SK-N-SH (cell line): ENCODE results near the gene CELF4. TPM values are rescaled to one million over a fixed set of nuclear protein-coding genes. Genes with fewer than 3 reads are reported as not detected.

Experiments used
- CTCF ChIA-PET: fragments of 300-600, 350-600 bp; formaldehyde crosslinking; extraction: SDS; loops from one replicate; lab custom pipeline; 2021; lab: Yijun Ruan, JAX
- POLR2A ChIA-PET: fragments of 350-600 bp; sonication (Branson Sonifier 250); formaldehyde crosslinking; extraction: SDS; loops from one replicate; lab custom pipeline; 2020; ENCODE audit warnings: antibody characterized with exemption, inconsistent platforms; lab: Yijun Ruan, JAX
- DNase-seq: peaks from one replicate; pipeline ENCODE4 v3.0.0; 2012
- H2AFZ ChIP-seq: fragments of 200-600 bp; sonication (generic); 2 replicates; pipeline ENCODE4 v1.8.1; 2016; ENCODE audit warnings: antibody characterized with exemption, mild to moderate bottlenecking, low read depth
- H3F3A ChIP-seq: fragments of 200-600 bp; sonication (generic); replicated peaks from 2 replicates; pipeline ENCODE3; 2016; ENCODE audit warnings: antibody characterized with exemption, mild to moderate bottlenecking; ENCODE audit not compliant: insufficient read depth
- H3K27ac ChIP-seq, 2 experiments: fragments of 200-500 bp in 1 of 2; fragments of 200-600 bp in 1 of 2; sonication (Bioruptor generic) in 1 of 2; sonication (generic), shearing (Covaris generic) in 1 of 2; 2 replicates each; pipeline versions ENCODE4 v1.5.1 to v1.6.1; 2014 to 2016; ENCODE audit warnings: low read depth in 2 of 2, inconsistent platforms in 1 of 2, low read length in 1 of 2, mild to moderate bottlenecking in 1 of 2, mixed read lengths in 1 of 2
- H3K27me3 ChIP-seq: fragments of 200-600 bp; sonication (generic), shearing (Covaris generic); 2 replicates; pipeline ENCODE4 v1.6.1; 2016; ENCODE audit warnings: mixed run types; ENCODE audit not compliant: insufficient read depth
- H3K36me3 ChIP-seq, 2 experiments: fragments of 200-500 bp in 1 of 2; fragments of 200-600 bp in 1 of 2; sonication (Bioruptor generic) in 1 of 2; sonication (generic) in 1 of 2; replicated peaks in 1 of 2; 2 replicates each; pipeline versions ENCODE3 to v1.5.1; 2014 to 2016; ENCODE audit warnings: low read length in 1 of 2, mild to moderate bottlenecking in 1 of 2; ENCODE audit not compliant: insufficient read depth in 2 of 2, control insufficient read depth in 1 of 2
- H3K4me1 ChIP-seq, 2 experiments: fragments of 200-500 bp in 1 of 2; fragments of 200-600 bp in 1 of 2; sonication (Bioruptor generic) in 1 of 2; sonication (generic), shearing (Covaris generic) in 1 of 2; 2 replicates each; pipeline versions ENCODE4 v1.5.1 to v1.6.1; 2014 to 2016; ENCODE audit warnings: low read depth in 1 of 2, low read length in 1 of 2, mixed run types in 1 of 2; ENCODE audit not compliant: insufficient read depth in 2 of 2, control insufficient read depth in 1 of 2
- H3K4me2 ChIP-seq: fragments of 200-600 bp; sonication (generic), shearing (Covaris generic); 2 replicates; pipeline ENCODE4 v1.6.1; 2017; ENCODE audit warnings: mixed run types
- H3K4me3 ChIP-seq, 2 experiments: fragments of 200-500 bp in 1 of 2; fragments of 200-600 bp in 1 of 2; sonication (Bioruptor generic) in 1 of 2; sonication (generic), shearing (Covaris generic) in 1 of 2; 2 replicates each; pipeline versions ENCODE4 v1.5.1 to v1.8.1; 2014 to 2016; ENCODE audit warnings: low read depth in 2 of 2, inconsistent platforms in 1 of 2, low read length in 1 of 2, mild to moderate bottlenecking in 1 of 2, mixed read lengths in 1 of 2, moderate library complexity in 1 of 2
- H3K79me2 ChIP-seq: fragments of 200-600 bp; sonication (generic); 2 replicates; pipeline ENCODE4 v1.8.1; 2017; ENCODE audit warnings: mild to moderate bottlenecking; ENCODE audit not compliant: insufficient read depth
- H3K9ac ChIP-seq: fragments of 200-600 bp; sonication (generic); 2 replicates; pipeline ENCODE4 v1.6.1; 2017; ENCODE audit warnings: mixed run types
- H3K9me2 ChIP-seq: fragments of 200-600 bp; sonication (generic); 2 replicates; pipeline ENCODE4 v1.6.1; 2017; ENCODE audit warnings: mixed run types
- H3K9me3 ChIP-seq: fragments of 200-600 bp; sonication (generic); 2 replicates; pipeline ENCODE4 v1.6.1; 2017; ENCODE audit warnings: mixed run types, mild to moderate bottlenecking, moderate library complexity
- H4K20me1 ChIP-seq: fragments of 200-600 bp; sonication (generic); 2 replicates; pipeline ENCODE4 v1.6.1; 2017; ENCODE audit warnings: mild to moderate bottlenecking, mixed run types; ENCODE audit not compliant: insufficient read depth
- EP300 ChIP-seq, 2 experiments: IDR thresholded peaks; 2 replicates each; pipeline versions ENCODE4 v1.4.0 to v1.6.1; 2012; ENCODE audit warnings: borderline replicate concordance in 1 of 2, low read depth in 1 of 2, low read length in 1 of 2
- FOSL2 ChIP-seq: IDR thresholded peaks from 2 replicates; pipeline ENCODE4 v1.4.0; 2012; ENCODE audit warnings: low read depth, mild to moderate bottlenecking, moderate library complexity, borderline replicate concordance
- FOXJ3 ChIP-seq: sonication (generic); formaldehyde crosslinking; IDR thresholded peaks from 2 replicates; pipeline ENCODE4 v1.5.1; 2020; ENCODE audit warnings: mild to moderate bottlenecking, missing genetic modification reagents
- FOXM1 ChIP-seq: IDR thresholded peaks from 2 replicates; pipeline ENCODE4 v1.4.0; 2012; ENCODE audit warnings: low read depth, mild to moderate bottlenecking
- JUND ChIP-seq: IDR thresholded peaks from 2 replicates; pipeline ENCODE4 v1.4.0; 2012
- NFIC ChIP-seq: IDR thresholded peaks from 2 replicates; pipeline ENCODE4 v1.4.0; 2012; ENCODE audit warnings: borderline replicate concordance
- POLR2AphosphoS5 ChIP-seq: IDR thresholded peaks from 2 replicates; pipeline ENCODE4 v1.6.1; 2012; ENCODE audit warnings: low read depth, low read length
- RAD21 ChIP-seq: IDR thresholded peaks from 2 replicates; pipeline ENCODE4 v1.6.1; 2012; ENCODE audit warnings: mild to moderate bottlenecking, low read length
- RCOR1 ChIP-seq: fragments of 150-350 bp; IDR thresholded peaks from 2 replicates; pipeline ENCODE4 v1.6.1; 2017; ENCODE audit warnings: antibody characterized with exemption, low read length
- RXRA ChIP-seq: IDR thresholded peaks from 2 replicates; pipeline ENCODE4 v1.4.0; 2012; ENCODE audit warnings: low read depth, mild to moderate bottlenecking, borderline replicate concordance
- SMC3 ChIP-seq: IDR thresholded peaks from 2 replicates; pipeline ENCODE4 v1.6.1; 2012; ENCODE audit warnings: low read depth, low read length, improper control_type of control experiment
- WGBS: methylation state at CpG from one replicate; pipeline ENCODE4 v1.1.6; 2017; ENCODE audit warnings: low lambda C conversion rate; 5-methylcytosine and 5-hydroxymethylcytosine counted together
- polyA plus RNA-seq, 3 experiments: library from polyadenylated mRNA; depleted of rRNA; stranded (reverse); fragments of >200 nt; gene quantifications; 2 replicates each; pipeline ENCODE4 v1.2.3, GENCODE V29; 2012
- TF ChIP-seq, protein P1 (sequence below): IDR thresholded peaks from 2 replicates; pipeline ENCODE4 v1.4.0; 2012; ENCODE audit warnings: low read depth, borderline replicate concordance

Gene CELF4
- polyA plus RNA-seq, 1 of the 3 experiments (the other 2 are of a cell fraction), result 0.26 TPM

DNA sequence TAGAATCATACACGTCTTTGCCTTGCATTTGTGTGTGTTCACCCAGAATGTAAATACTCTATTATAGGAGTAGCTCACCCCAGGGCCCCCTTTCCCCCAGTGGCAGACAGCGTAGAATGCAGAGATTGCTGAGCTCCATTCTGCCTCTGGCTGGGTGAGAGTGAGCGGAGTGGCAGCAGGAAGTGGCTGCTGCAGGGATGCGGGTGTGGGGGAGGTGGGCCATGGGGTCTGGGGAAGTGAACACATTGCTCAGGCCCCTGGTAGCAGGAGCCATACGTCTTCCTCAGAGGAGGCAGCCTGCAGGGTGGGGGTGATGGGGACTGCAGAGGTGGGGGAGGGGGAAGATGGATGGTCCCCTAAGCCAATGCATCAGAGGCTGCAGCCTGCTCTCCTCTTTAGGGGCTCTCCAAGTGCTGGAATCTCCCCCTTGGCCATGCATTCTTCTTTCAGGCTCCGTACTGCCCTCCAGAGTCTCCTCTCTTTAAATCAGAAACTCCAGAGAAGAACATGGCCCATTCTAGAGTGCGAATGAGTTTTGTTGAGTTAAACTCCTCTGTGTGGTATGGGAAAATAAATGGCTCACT, 72.2 kb downstream of the CELF4 start:
- ChIA-PET POLR2A (no interaction called here), CTCF (no interaction called here)
- no peak overlapping the region for H3K27ac ChIP-seq
- no peak overlapping the region for H2AFZ ChIP-seq
- no peak overlapping the region for H3K9ac ChIP-seq
- no peaks in the 10 kb centered on the region for H3K27me3 ChIP-seq
- H3K9me2 ChIP-seq, result no peaks in the 10 kb centered on the region
- TF ChIP-seq POLR2AphosphoS5 (no peak), NFIC (no peak), SMC3 (no peak), FOXM1 (no peak), JUND (no peak), RAD21 (no peak), FOSL2 (no peak), FOXJ3 (CRISPR knock-in tag) (no peak)
- TF ChIP-seq, protein P1, sequence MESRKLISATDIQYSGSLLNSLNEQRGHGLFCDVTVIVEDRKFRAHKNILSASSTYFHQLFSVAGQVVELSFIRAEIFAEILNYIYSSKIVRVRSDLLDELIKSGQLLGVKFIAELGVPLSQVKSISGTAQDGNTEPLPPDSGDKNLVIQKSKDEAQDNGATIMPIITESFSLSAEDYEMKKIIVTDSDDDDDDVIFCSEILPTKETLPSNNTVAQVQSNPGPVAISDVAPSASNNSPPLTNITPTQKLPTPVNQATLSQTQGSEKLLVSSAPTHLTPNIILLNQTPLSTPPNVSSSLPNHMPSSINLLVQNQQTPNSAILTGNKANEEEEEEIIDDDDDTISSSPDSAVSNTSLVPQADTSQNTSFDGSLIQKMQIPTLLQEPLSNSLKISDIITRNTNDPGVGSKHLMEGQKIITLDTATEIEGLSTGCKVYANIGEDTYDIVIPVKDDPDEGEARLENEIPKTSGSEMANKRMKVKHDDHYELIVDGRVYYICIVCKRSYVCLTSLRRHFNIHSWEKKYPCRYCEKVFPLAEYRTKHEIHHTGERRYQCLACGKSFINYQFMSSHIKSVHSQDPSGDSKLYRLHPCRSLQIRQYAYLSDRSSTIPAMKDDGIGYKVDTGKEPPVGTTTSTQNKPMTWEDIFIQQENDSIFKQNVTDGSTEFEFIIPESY, result no peak
- no peaks in the 10 kb centered on the region for H3K36me3 ChIP-seq
- 38% methylated on average over 7 of the region's 7 CpGs for WGBS
- no peaks in the 10 kb centered on the region for H3K9me3 ChIP-seq
- peaks cover 0 to 20% of the 10 kb centered on the region in 2 experiments; a peak in 1 of 4 replicates for H3K4me1 ChIP-seq
- H4K20me1 ChIP-seq, result no peaks in the 10 kb centered on the region
- H3K79me2 ChIP-seq, result no peaks in the 10 kb centered on the region
- no peak overlapping the region for H3K4me3 ChIP-seq
- H3F3A ChIP-seq, result no peaks in the 10 kb centered on the region
- DNase-seq, result no peak
- H3K4me2 ChIP-seq, result no peak overlapping the region

DNA sequence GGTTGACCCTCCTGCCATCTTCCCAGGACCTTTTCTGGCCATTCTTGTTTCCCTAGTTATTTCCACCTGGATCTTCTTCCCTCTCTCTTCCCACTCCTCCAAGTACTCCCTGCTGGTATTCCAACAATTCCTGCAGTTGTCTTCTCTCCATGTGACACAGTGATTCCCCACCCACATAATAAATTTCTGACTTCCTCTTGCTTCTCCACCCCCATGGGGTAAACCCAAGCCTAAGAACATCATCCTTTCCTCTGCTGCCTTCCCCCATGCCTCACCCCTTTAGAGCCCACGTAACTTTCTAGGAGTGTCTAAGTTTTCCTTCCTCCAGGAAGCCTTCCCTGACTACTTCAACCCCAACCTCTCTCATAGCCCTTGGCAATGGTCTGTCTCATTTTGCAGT, 72.6 kb downstream of the CELF4 start:
- Histone ChIP-seq H3K36me3 (no peaks in the 10 kb centered on the region), H4K20me1 (no peaks in the 10 kb centered on the region), H3F3A (no peaks in the 10 kb centered on the region), H3K9ac (no peak overlapping the region), H3K4me3 (no peak overlapping the region), H3K4me2 (no peak overlapping the region), H3K9me3 (no peaks in the 10 kb centered on the region), H3K27me3 (no peaks in the 10 kb centered on the region), H3K9me2 (no peaks in the 10 kb centered on the region), H3K79me2 (no peaks in the 10 kb centered on the region), H3K4me1 (peaks cover 0 to 20% of the 10 kb centered on the region in 2 experiments; a peak in 1 of 4 replicates), H3K27ac (no peak overlapping the region), H2AFZ (no peak overlapping the region)
- DNase-seq, result no peak
- ChIA-PET CTCF (no interaction called here), POLR2A (no interaction called here)
- no peak for TF ChIP-seq RCOR1
- no peak for TF ChIP-seq RXRA
- TF ChIP-seq, protein P1, result no peak
- TF ChIP-seq EP300 (IDR thresholded peaks at IDR 0.05; ENCODE audit: borderline replicate concordance in 1 of 2, low read depth in 1 of 2, low read length in 1 of 2), result no peak
- TF ChIP-seq JUND, result no peak
- WGBS, result 22% methylated on average over 1 of the region's 1 CpG
